Stimulated activated CD4-positive, alpha-beta T cell treated with anti-CD3 and anti-CD28 coated beads, Interleukin-12 subunit alpha, Interleukin-12 subunit beta, amount 100 ng/mL, for 24 hours (primary cell): ENCODE data around the gene RAPGEF1.

Source experiments
- DNase-seq, 2 experiments: peaks; one replicate each; pipeline ENCODE4 v3.0.0-alpha.2; 2020; ENCODE audit warnings: low read depth in 2 of 2

The RAPGEF1 gene

DNA sequence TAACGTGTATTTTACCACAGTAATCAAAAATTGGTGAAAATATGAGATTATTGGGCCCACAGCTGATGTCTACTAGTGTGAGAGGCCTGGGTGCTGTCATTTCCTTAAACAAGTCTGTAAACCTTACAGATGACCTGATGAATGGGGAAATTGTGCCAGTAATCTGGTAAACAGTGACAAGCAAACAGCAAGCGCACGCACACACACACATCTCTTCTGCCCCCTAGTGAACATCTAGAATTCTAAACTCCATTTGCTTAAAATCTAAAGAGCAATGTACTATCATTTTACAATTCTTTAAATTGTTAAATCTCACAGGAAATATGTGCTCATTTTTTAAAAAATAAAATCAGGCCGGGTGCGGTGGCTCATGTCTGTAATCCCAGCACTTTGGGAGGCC is 7.5 kb upstream of the RAPGEF1 start:
- DNase-seq: no peak

DNA sequence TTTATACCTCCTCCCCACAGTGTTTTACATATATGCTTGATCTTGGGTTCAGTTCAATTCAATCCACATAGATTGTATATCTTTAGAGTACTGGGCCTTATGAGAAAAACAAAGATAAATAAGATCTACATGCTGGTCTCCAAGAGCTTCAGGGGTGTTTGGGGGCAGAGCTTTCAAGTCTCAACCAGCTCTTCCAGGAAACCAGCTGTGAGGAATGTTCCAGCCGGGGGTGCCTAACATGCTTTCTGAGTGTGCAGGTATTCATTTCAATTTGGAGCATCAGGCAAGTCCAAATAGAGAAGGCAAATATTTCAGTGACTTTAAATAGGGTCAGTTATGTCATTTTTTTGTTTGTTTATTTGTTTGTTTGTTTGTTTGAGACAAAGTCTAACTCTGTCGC is 5.7 kb upstream of the RAPGEF1 start:
- no peak for DNase-seq

DNA sequence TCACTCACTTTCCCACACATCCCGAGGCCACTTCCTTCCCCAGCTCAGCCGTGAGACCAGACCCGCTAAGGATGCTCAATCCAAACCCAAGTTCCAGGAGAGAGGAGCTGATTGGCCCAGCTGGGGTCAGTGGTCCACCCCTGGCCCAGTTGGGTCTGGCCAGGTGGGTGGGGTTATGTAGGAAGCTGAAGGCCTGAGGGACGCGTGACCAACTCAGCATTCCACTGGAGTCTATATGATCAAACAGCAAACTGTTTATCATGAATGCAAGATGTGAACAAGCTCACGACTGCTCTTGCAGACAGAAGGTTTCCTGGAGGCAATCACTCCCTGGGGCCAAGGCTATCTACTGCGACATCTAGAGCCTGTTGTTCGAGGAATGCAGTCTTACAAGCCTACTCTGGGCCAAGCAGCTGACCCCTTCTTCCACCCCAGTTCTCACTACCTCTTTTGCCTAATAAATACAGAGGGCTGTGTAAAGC is 4.9 kb upstream of the RAPGEF1 start:
- no peak for DNase-seq

DNA sequence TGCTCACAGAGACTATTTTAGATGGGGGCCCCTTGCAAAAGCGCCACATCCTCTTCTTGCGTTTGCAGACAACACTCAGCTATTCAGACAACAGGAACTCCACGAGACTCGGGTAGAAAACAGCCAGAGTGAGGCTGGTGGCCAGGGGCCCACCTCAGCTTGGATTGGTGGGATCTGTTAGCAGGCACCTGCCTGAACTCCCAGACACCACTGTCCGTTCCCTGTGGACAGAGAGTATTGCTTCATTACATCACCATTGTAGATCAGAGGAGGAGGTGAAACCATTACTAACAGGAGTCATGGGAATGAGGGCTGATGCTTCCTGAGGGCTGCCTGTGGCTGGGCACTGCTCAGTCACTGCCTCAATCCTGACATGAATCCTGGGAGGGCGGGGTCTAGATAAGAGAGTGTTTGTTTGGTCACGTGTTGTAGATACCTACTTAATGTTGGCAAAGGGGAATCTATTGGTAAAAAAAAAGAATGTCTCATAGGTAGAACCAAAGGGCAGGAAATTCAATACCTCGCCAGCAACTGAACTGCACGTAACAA is 4.4 kb upstream of the RAPGEF1 start:
- DNase-seq: no peak

DNA sequence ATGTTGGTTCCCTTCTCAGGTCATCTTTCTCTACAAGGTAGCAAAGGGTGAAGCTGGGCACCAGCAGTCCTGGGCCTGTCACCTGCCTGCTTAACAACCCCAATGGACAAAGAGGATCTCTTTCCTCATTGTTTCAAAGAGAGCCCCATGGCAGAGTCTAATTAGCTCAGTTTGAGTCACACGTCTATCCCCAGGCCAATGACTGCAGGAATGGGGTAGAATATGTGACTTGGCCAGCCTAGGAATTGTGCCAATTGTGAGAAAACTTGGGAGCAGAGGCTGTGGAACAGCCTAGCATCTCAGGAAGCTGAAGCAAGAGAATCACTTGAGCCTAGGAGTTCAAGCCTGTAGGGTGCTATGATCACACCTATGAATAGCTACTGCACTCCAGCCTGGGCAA is 3.6 kb upstream of the RAPGEF1 start:
- no peak for DNase-seq

DNA sequence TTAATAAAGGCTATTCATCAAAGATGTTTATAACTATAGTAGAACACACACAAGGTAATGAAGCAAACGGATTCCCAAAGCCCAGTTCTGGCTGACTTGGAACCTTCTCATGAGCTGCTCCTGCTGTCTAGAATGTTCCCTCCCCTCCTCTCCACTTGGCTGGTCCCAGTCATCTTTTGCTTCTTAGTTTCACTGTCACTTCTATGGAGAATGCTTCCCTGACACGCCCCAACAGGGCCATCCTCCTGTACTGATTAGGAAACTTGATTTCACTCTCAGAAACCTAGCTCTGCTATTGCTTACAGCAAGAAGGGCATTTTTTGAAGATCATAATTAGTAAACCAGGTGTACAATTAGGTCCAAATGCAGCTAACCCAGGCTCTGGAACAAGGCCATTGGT is 3.2 kb upstream of the RAPGEF1 start:
- no peak for DNase-seq

DNA sequence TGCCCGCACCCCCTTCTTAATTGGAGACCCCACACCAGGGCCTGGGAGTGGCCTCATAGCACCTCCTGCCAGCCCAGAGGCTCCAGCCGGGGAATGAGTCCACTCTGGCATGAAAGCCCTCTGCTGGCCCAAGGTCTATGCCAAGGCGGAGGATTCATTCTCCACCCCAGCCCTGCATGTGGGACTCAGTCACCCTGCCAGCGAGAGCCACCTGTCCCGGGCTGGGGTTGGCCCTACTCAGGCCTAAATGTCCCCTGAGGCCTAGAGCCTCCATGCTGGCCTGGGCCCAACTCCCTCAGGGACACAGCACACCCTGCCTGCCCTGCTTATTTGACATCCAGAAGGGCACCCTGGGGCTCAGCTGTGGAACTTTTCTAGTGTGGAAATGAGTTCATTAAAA is 1.0 kb upstream of the RAPGEF1 start:
- no peak for DNase-seq

DNA sequence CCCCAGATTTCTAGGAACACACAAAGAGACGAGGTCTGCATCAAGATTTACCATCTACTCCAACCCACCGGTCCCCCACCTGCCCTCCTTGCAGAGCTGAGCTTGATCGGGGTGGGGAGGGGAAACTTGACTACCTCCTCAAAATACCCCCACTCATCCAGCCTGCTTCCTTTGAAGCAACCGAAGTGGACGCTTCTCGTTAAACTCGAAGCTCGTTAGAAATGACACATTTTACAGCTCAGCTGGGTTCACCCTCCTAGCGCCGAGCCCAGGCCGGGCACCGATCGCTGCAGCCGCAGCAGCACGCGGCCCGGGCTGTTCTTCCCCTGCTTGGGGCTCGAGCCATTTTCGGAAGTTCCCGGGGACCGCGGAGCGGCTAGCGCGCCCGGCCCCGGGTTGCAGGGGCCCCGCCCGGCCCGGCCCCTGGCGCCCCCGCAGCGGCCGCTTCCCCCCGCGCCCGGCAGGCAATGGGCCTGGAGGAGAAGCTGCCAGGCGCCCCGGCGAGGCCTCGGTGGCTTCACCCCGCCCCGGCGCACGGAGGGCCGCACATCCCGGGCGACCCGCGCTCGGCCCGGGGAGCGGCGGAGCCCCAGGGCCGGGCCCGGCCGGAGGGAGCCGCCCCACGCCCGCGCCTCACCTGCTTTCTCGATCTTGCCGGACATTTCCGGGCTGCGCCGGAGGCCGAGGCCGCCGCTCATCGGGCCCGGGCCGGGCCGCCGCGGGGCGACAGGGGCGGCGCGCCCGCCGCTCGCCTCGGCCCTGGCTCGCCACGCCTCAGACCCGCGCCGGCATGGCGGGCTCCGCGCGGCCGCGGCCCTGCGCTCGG is 530 bp downstream of the RAPGEF1 start:
- no peak for DNase-seq

DNA sequence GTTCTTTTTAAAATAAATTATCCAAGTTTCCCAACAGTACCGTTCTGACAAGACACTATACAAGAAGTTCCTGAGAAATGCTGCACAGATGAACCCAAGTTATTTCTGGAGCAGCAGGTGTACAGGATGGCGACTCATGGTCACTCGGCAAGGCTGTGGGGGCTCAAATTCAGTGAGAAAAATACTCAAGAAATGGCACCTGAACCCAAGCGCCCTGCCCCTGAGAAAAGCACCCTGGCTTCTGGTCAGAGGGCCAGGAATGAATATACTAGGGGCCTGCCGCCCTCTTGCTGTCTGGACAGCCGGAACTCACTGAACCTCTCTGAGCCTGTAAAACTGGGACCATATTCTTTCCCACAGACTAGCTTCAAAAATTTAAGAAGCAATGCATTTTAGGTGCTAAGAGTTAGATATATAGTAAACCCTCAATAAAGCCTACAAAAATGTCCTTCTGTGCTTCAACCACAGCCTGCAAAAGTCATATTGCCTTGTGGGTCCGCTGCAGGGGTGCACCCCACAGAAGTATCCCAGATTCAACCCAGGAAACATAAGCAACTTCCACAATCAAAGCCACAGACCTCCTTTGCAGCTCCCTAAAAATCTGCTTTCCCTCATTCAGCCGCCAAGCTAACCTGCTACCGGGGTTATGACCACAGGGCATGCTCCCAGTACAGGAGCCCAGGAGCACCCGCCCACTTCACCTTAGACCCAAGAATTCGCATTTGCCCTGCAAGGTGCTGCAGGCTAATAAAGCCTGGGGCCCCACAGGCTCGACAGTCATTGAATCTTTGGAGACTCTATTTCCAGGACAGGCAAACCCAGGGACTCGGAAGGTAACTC is 1.4 kb downstream of the RAPGEF1 start:
- DNase-seq: no peak

DNA sequence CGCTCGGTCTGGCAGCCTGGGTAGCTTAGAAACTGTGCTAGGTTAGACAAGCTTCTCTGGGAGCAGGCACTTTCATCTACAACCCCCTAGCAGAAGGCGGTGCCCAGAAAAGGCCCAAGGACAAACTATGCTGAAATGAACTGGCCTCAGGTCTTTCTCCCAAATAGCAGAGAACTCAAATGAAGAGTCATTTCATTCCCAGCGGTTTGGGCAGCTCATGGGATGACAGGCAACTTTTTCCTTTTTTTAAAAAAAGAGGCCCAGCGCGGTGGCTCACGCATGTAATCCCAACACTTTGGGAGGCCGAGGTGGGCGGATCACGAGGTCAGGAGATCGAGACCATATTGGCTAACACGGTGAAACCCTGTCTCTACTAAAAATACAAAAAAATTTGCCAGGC is 2.5 kb downstream of the RAPGEF1 start:
- DNase-seq: no peak

DNA sequence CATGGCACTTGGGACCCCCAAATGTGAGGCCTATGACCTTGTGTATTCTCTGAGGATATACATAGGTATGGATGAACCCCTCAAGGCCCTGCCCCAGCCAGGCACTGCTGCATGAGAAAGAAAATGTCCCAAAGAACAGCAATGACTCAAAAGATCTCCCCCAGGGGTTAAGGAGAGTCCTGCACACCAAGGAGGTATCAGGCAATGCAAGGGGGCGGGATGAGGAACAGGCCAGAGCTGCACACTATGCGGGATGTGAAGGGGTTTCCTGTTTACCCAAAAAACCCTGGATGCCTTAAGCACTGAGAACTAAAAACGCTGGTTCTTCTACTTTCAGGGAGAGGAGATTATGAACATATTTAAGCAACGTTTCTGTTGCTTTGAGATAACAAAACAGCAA is 3.4 kb downstream of the RAPGEF1 start:
- DNase-seq: no peak

DNA sequence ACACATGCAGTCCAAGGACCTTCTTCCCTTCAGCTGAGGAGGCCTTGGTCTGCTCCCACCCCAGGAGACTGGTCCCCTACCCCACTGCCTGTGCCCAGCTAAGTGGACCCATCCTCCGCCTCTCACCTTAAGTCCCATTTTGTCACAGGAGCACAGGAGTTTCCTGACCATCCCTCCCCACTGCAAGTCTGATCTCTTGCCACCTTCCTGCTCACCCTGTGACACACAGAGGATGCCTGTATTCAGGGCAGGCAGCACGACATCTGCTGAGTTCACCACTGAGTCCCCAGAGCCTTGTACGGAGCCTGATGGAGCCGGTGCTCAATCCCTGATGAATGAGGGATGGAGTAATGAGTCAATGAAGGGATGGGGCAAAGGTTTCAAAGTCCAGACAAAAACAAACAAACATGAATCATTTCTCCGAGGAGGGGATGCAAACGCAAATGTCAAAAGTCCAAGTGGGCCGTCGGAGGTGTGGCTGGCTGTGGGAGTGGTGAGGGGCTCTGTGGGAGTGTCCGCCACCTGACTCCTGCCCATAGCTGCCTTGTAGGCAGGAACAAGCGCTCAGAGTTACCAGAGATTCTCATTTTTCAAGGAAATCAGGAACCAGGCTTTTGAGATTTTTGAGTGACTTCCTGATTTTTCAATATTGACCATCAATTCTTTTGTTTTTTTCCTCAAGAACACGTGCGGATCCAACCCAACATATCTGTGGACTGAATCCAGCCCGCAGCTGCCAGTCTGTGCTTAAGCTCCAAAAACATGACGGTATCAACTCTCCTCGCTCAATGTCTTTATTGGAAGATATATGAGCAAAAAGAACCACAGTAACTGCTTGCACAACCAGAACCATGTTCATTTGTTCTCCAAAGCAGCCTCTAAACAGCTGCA is 4.4 kb downstream of the RAPGEF1 start:
- DNase-seq: no peak

DNA sequence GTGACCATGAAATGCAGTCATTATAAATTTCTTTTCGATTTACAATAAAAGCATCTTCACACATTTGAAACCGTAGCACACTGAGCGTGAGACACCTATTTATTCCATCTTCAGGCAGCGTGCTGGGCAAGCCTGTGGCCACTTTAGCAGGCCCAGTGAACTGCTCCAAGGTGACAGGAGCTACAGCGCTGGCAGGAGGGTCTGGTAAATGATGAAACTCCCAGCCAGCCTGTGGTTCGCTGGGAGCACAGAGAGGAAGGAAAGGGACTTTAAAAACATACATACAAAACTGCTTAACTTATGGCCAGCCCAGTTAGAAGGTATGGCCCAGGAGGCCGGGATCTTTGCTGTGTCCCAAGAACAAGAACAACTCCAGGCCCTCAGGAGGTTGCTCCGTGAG is 5.1 kb downstream of the RAPGEF1 start:
- DNase-seq: no peak

DNA sequence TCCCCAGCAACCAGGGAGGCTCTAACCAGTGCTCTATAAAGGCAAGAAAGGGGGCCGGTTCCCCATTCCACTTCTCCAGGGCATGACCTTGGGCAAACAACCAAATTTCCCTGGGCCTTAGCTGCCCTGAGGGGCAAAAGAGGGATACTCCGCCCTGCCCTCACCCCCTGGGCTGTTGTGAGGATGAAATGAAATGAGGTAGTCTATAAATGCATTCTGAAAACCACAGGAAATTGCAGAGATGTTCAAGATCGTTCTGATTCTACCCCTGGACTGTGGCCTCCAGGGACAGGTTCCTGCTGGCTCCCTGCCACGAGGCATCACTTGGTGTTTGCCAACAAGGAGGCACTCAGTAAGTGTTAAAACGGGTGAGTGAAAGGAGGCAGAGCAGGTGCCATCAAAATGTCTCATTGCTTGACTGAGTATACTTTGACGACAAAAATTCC is 5.7 kb downstream of the RAPGEF1 start:
- DNase-seq: no peak

DNA sequence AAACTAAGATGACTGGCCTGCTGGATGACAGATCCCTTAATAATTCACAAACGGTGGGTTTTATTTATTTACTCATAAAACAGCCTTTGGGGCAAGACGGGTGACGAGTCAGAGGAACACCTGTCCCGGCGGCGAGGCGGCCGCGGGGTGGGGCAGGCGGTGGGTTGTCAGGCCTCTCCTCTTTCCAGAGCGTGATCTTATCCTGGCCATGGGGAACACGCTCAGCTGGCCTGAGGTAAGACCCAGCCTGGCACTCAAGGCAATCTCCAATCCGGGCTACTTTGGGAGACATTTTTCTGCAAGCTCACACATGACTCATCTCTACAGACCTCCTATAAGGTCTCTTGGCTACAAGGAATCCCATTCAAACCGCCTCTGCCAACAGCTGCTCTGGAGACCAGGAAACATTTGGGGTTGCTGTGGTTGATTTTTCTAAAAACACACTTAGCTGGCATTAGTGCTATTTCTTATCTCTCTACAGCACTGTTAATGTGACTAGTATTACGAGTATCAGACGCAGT is 6.3 kb downstream of the RAPGEF1 start:
- no peak for DNase-seq

DNA sequence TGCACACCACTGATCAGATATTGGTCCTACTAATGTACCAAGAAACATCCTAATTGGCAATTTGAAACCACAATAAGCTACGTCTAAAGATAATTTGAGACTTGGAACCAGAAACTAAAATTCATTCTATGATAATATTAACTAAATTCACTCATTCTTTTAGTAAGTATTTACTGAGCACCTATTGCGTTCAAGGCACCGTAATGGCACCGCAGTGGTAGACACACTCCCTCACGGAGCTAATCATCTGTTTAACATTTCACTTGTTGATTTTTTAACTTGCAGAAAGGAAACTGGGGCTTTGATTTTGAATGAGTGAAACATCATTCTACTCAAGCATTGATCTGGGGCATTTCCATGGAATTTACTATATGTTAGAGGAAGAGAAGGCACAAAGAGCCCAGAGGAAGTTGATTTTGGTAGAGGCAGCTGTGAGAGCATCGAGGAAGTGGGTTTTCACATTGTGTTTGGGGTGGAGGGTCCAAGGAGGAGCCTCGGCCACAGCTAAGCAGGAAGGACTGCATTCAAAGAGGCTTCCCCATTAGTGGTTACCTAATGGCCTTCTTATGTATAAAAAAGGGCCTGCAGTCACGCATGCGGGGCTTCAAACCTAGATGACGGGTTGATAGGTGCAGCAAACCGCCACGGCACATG is 7.1 kb downstream of the RAPGEF1 start:
- no peak for DNase-seq

DNA sequence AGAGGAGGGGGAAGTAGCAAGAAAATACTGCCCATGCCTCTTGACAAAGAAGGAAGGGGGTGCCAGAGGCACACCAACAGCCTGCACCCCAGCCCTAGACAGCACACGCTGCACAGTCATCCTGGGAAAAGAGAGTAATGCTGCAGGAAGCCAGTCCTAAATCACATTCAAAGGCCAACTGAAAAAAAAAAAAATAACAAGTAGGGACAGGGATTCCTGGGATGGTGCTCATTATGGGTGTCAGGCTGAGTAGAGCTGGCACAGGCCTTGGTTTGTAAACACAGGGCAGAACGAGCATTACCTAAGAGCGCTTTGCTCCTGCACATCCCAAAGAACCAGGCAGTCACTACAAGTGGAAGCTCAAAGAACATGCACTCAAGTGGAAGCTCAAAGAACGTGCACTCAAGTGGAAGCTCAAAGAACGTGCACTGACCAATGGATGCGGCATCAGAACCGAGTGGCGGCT is 7.8 kb downstream of the RAPGEF1 start:
- no peak for DNase-seq

DNA sequence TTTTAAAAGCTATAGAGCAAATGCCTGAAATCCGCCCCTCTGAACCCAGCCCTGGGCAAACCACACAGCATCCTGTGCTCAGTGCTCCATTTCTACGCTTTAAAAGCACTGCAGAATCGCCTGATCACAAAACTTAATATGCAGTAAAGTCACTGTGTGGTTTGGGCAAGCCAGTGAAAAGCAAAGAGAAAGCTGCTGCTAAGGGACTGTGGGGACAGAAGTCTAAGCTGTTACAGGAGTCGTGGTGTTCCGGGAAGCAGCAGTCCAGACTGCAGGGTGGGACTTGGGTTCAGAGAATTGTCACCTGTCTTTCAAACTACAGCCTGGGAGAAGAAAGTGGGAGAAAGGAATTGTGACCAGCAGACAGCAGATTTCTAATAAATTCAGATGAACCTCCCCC is 8.2 kb downstream of the RAPGEF1 start:
- DNase-seq: no peak

DNA sequence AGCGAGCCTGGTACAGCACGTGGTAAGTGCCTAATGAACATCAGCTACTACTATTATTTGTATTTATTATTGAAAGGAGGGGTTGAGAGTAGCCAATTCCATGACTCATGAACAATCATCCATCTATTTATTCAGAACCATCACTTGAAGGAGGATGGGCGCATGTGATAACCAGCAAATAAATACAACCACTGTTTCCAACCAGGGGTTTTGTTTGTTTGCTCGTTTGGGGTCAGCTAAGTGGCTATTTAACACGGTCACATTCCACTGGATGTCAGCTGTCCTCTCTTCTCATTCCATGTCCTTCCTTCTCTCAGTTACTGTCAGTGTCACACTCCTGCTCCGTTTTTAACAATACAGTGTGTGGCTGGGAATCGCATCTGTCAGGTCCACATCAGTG is 8.6 kb downstream of the RAPGEF1 start:
- DNase-seq: no peak

DNA sequence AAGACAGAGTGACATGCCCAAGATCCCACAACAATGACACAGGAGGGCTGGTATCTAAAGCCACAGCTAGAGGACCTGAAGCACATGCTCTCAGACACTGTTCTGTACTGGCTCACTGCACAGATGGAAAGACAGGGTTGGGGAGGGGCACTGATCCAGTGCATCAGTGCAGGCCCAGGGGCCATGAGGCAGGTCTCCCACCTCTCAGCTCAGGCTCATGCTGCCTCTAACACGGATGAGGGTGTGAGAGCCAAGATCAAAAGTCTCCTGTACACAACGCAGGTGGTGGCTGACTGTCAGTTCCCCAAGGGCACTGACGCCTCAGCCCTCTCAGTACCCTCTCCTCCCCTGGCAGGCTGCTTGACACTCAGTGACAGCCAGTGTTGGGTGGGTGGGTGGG is 10.9 kb downstream of the RAPGEF1 start:
- DNase-seq: peak in 1 of 2 experiments; percentile 45

DNA sequence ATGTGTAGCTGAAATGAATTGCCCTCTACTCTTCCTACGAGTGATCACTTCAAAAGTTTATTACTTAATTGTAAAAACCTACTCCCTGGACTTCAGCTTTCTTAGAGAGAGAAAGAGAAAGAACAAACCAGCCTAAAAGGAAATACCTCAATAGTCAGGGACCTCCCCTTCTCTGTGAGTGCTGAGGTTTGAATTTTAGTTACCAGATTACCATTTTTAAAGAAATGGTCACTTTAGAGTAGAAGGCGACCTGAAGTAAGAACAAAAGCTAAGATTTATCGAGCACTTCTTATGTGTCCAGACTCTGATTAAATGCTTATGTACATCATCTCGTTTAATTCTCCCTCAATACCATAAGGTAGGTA is 11.3 kb downstream of the RAPGEF1 start:
- DNase-seq: no peak
